OCI-LY7 (cell line): ENCODE measurements around the gene CNTRL. TPM values are rescaled to one million over a fixed set of nuclear protein-coding genes. Genes with fewer than 3 reads are reported as not detected.

ENCODE experiments used
- BruUV-seq: library from RNA; stranded (reverse); fragments of 400-500 nt; replicated peaks from 2 replicates; lab custom pipeline; 2021; lab: Mats Ljungman, UMichigan
- CTCF ChIA-PET: fragments of 300-600 bp; sonication (Branson Sonifier 250); formaldehyde crosslinking; loops from one replicate; lab custom pipeline; 2022; ENCODE audit warnings: antibody characterized with exemption; ENCODE audit not compliant: unreplicated experiment; lab: Charles Lee
- POLR2A ChIA-PET: fragments of 300-600 bp; sonication (Branson Sonifier 250); formaldehyde crosslinking; loops from one replicate; lab custom pipeline; 2022; ENCODE audit warnings: antibody characterized with exemption; lab: Charles Lee
- DNase-seq: peaks from one replicate; pipeline ENCODE4 v3.0.0-alpha.2; 2015; ENCODE audit warnings: low spot score
- H2AFZ ChIP-seq: fragments of 200-600 bp; sonication (generic), shearing (Covaris generic); 2 replicates; pipeline ENCODE4 v1.6.1; 2014; ENCODE audit warnings: mild to moderate bottlenecking, antibody characterized with exemption, low read length, moderate library complexity
- H3K27ac ChIP-seq: fragments of 200-600 bp; sonication (generic); 2 replicates; pipeline ENCODE4 v1.5.1; 2014; ENCODE audit warnings: mixed run types, low read depth, mild to moderate bottlenecking, moderate library complexity, low read length, inconsistent platforms; ENCODE audit not compliant: poor library complexity, severe bottlenecking
- H3K36me3 ChIP-seq: fragments of 200-600 bp; sonication (generic); 2 replicates; pipeline ENCODE4 v1.6.1; 2014; ENCODE audit warnings: mild to moderate bottlenecking, antibody characterized with exemption, low read length, moderate library complexity, mixed read lengths; ENCODE audit not compliant: insufficient read depth
- H3K4me1 ChIP-seq: fragments of 200-600 bp; sonication (generic); 2 replicates; pipeline ENCODE4 v1.5.1; 2014; ENCODE audit warnings: mild to moderate bottlenecking, low read length; ENCODE audit not compliant: insufficient read depth, poor library complexity, severe bottlenecking
- H3K4me2 ChIP-seq: fragments of 200-600 bp; sonication (generic); 2 replicates; pipeline ENCODE4 v1.6.1; 2014; ENCODE audit warnings: mild to moderate bottlenecking, low read length
- H3K4me3 ChIP-seq: fragments of 200-600 bp; sonication (generic); 2 replicates; pipeline ENCODE4 v1.5.1; 2014; ENCODE audit warnings: mild to moderate bottlenecking, low read depth, low read length; ENCODE audit not compliant: poor library complexity, severe bottlenecking
- H3K79me2 ChIP-seq: fragments of 200-600 bp; sonication (generic); 2 replicates; pipeline ENCODE4 v1.6.1; 2016; ENCODE audit warnings: low read depth, mild to moderate bottlenecking, low read length, moderate library complexity, mixed read lengths; ENCODE audit not compliant: insufficient read depth
- H3K9me2 ChIP-seq: fragments of 200-600 bp; sonication (generic); 2 replicates; pipeline ENCODE4 v1.6.1; 2016; ENCODE audit warnings: mild to moderate bottlenecking, low read length, mixed read lengths; ENCODE audit not compliant: insufficient read depth
- H3K9me3 ChIP-seq: fragments of 200-600 bp; sonication (generic); 2 replicates; pipeline ENCODE4 v1.6.1; 2014; ENCODE audit warnings: mild to moderate bottlenecking, mixed run types, low read length, mixed read lengths
- H4K20me1 ChIP-seq: fragments of 200-600 bp; sonication (generic); 2 replicates; pipeline ENCODE4 v1.6.1; 2014; ENCODE audit warnings: mild to moderate bottlenecking, antibody characterized with exemption, low read length, moderate library complexity, mixed read lengths; ENCODE audit not compliant: insufficient read depth
- CTCF ChIP-seq: fragments of 200-600 bp; sonication (generic); conservative IDR thresholded peaks from 2 replicates; pipeline ENCODE4 v1.5.1; 2014; ENCODE audit warnings: mild to moderate bottlenecking, antibody characterized with exemption, low read length, moderate library complexity, mixed read lengths
- EZH2phosphoT487 ChIP-seq: fragments of 200-600 bp; sonication (generic); IDR thresholded peaks from 2 replicates; pipeline ENCODE4 v1.6.1; 2018; ENCODE audit warnings: low read depth, borderline replicate concordance, mild to moderate bottlenecking, mixed run types, antibody characterized with exemption, low read length, moderate library complexity, mixed read lengths
- intact Hi-C: fragments of 100-400 bp; cut with micrococcal nuclease; formaldehyde crosslinking; loops from one replicate; pipeline ENCODE4 v1.10.0; 2022; ENCODE audit not compliant: unreplicated experiment
- total RNA-seq, 2 experiments: library from RNA; depleted of rRNA in 1 of 2; stranded (reverse); fragments of >200 nt in 1 of 2; shearing (Covaris generic) in 1 of 2; gene quantifications; 2 replicates each; pipeline ENCODE4 v1.2.3, GENCODE V29; 2014 to 2022

The CNTRL gene
- total RNA-seq, 2 experiments from 2014 or later: 81.4 to 113 TPM

DNA sequence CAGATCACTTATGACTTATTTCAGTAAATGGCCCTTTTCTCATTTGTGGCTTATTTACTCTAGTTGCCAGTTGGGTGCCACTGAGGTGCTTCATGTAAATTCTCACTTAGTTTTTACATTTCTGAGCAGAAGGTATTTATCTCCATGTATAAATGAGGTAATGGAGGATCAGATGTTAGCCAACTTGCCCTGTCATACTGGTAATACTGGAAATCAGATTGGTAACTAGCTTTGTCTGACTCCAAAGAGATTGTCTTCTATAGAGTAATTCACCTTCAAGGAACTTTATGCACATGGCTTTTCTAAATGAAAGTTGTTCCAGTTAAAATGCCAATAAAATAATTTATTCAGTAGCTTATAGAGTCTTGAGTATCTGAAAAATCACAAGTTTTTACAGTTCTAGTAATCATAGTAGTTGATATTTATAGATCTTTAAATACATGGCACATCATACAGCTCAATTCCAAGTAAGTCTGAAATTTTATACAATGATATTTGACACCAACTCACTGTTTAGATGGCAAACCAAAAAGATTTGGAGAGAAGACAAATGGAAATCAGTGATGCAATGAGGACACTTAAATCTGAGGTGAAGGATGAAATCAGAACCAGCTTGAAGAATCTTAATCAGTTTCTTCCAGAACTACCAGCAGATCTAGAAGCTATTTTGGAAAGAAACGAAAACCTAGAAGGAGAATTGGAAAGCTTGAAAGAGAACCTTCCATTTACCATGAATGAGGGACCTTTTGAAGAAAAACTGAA is 98.2 kb downstream of the CNTRL start:
- Histone ChIP-seq H3K9me2 (no peaks in the 10 kb centered on the region), H2AFZ (no peak overlapping the region), H4K20me1 (no peaks in the 10 kb centered on the region), H3K4me2 (no peak overlapping the region), H3K36me3 (peaks cover 99% of the 10 kb centered on the region), H3K4me3 (no peak overlapping the region), H3K9me3 (no peaks in the 10 kb centered on the region), H3K4me1 (no peaks in the 10 kb centered on the region), H3K27ac (no peak overlapping the region), H3K79me2 (no peaks in the 10 kb centered on the region)
- ChIA-PET CTCF (interaction anchor here (1.3 kb wide), 1 partner anchor 14 kb away, joined by 4 read pairs; no protein-coding TSS in a partner anchor), POLR2A (interaction anchor here (2.2 kb wide), 1 partner anchor 26 kb away, joined by 5 read pairs; no protein-coding TSS in a partner anchor)
- intact Hi-C loops: no loop called here
- no peak for DNase-seq
- BruUV-seq: no TSS peak
- TF ChIP-seq EZH2phosphoT487 (no peak), CTCF (no peak)

DNA sequence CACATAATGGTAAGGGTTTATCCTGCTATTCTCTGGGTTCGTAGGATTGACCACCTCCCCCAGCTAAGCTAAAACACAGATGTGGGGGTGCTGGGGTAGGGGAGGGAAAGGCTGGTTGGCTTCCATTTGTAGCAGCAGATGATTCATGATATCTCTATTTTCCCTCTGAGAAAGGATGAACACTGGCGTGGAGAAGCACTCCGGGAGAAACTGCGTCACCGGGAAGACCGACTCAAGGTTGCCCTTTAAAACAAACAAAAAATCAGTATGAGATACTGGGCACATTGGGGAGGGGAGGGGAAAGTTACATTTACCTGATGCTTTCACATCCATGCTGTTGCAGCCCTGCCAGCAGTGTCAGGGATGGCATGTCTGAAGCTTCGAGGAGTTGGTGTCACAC is 98.7 kb downstream of the CNTRL start:
- intact Hi-C loops: no loop called here
- Histone ChIP-seq H3K9me2 (no peaks in the 10 kb centered on the region), H3K9me3 (no peaks in the 10 kb centered on the region), H3K4me1 (no peaks in the 10 kb centered on the region), H3K36me3 (peaks cover 99% of the 10 kb centered on the region), H3K4me3 (no peak overlapping the region), H3K4me2 (no peak overlapping the region), H4K20me1 (no peaks in the 10 kb centered on the region), H3K27ac (no peak overlapping the region), H3K79me2 (no peaks in the 10 kb centered on the region), H2AFZ (no peak overlapping the region)
- ChIA-PET POLR2A (no interaction called here), CTCF (no interaction called here)
- no peak for DNase-seq
- no TSS peak for BruUV-seq
- TF ChIP-seq EZH2phosphoT487 (no peak), CTCF (no peak)
